ENCODE measurements around the gene SPAG16.
"Not testable (repeated sequence)": the region's sequence is repeated elsewhere in the genome, so short reads cannot be mapped to it uniquely, and the experiment has no call there.

The SPAG16 gene

DNA sequence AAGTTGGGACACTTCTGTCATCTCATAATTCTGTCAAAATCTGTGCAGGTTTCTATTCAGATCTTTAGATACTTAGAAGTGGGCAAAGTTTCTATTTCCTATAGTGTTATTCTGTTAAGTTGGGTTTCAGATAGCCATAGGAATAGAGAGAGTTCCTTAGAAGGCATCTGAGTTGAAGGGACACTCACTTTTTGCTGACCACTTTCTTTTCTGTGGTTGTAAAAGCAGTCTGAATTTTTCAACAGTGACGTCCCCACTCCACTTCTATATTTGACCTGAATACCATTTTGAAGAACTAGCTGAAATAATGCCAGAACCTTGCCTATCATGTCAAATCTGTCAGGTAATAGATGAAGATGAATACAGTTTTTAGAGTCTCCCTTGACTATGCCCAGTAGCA, 267.3 kb downstream of the SPAG16 start:
- DNase-seq (ENCODE audit: low read depth): no peak

GRCh38 chr2:213559053-213559452, 274.8 kb downstream of the SPAG16 start:
- DNase-seq (ENCODE audit: low read depth): no peak

GRCh38 chr2:213561759-213562158, 277.5 kb downstream of the SPAG16 start:
- DNase-seq (ENCODE audit: low read depth): no peak

GRCh38 chr2:213562539-213563180, 278.4 kb downstream of the SPAG16 start:
- DNase-seq (ENCODE audit: low read depth): no peak

DNA sequence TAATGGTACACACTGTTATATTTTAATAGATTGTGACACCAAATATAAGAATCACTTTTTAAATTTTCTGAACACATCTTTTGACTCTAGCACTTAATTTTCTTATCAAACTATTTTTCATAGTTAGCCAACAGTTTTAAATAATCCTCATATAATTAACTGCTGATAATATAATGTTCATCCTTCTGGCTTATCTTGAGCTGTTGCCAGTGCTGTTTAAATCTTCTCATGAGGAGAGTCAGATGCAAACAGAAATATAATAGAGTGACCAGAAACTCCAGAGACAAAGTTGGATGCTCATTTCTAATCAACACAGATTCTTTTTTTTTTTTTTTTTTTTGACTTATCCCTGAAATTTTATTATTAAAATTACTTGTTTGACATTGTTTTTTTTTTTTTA, 282.6 kb downstream of the SPAG16 start:
- DNase-seq (ENCODE audit: low read depth): no peak

- DNase-seq (ENCODE audit: low read depth): no peak
Measured at GRCh38 chr2:213609570-213610170, 325.4 kb downstream of the SPAG16 start.

DNA sequence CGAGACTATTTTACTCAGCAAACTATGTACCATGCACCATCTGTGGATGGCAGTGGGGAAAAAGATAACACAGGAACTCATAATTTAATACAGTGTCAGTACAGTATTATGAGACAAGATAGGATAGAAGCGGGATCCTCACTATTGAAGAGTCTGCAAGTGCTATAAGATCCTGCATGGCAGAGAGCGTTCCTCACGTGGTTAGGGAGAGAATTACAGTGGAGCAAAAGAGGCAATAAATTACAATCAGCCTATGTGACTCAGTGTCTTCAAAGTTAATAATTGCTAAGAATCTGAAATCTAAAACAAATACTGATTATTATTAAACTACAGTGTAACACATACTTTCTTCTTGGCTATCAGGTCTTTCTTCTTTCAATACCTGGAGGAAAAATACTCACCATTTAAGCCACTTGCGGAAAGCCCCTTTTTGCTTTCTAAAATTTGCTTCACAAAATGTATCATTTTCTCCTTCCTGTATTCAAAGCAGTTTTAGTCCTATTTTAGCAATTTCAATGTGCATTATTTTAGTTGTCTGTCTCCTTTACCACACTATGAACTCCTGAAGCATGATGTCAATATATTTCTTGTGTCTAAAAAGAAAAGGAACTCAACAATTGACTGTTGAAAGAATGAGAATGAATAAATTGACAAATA, 342.9 kb downstream of the SPAG16 start:
- no peak for DNase-seq (ENCODE audit: low read depth)

DNA sequence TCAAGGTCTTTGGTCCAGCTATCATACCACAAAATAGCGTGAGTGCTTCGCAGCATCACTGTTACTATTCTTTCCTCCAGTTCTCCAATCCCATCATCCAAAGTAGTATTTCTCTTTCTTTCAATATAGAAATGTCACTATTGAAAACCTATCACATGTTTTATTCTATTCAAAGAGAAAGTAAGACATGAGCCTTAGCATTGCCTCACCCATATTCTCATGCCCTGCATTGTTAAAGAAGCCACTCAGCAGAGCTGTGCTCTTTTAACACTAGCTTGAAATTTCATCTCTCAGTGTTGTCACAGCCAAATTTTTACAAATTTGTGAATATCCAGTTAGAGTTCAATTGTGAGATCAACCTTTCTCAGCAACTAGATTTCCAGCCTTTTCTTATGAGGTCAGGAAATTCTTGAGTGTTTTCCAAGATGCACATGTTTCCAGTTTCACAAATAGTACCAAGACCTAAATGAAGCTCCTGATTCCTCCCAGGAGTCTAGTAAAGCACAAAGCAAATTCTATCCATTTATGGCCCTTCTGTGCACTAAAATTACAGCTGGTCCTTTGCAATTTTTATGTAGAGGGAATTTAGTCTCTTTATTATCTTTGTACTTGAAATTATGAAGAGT, 343.7 kb downstream of the SPAG16 start:
- DNase-seq (ENCODE audit: low read depth): no peak

- no peak for DNase-seq (ENCODE audit: low read depth)
Measured at GRCh38 chr2:213640738-213641425, 356.6 kb downstream of the SPAG16 start.

DNA sequence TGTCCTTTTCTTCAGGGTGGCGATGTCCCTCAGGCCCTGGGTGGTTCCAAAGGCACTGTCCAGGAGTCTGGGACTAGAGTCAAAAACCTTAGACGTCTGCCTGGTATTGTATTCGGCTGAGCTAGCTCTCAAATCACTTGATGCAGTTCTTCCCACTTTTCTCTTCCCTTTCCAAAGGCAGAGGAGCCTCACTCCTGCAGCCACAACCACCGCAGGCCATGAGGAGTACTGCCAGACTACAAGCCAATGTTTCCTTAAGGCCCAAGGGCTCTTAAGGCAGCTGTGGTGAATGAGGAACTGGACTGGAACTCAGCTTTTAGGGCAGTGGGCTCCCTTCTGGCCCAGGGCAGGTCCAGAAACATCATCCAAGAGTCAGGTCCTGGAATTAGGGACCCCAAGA, 360.7 kb downstream of the SPAG16 start:
- no peak for DNase-seq (ENCODE audit: low read depth)

- DNase-seq (ENCODE audit: low read depth): no peak
Measured at GRCh38 chr2:213649176-213649575, 364.9 kb downstream of the SPAG16 start.

GRCh38 chr2:213664817-213665216, 380.6 kb downstream of the SPAG16 start:
- DNase-seq (ENCODE audit: low read depth): no peak

DNA sequence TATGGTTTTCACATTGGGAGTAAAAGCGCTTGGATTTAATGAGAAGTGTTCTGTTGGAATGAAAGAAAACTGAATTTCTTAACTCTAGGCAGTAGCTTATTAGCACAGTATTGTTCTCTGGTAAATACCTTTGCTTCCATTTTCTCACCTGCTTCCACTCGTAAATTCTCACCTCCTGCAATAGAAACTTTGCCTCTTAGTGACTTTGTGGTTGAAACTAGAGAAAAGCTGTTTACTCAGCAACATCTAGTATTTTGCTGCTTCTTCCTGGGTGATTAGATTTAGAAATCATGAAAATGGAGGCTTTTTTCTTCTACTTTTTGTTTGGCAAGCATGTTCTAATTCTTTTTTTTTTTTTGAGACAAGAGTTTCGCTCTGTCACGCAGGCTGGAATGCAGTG, 385.4 kb downstream of the SPAG16 start:
- DNase-seq (ENCODE audit: low read depth): no peak

DNA sequence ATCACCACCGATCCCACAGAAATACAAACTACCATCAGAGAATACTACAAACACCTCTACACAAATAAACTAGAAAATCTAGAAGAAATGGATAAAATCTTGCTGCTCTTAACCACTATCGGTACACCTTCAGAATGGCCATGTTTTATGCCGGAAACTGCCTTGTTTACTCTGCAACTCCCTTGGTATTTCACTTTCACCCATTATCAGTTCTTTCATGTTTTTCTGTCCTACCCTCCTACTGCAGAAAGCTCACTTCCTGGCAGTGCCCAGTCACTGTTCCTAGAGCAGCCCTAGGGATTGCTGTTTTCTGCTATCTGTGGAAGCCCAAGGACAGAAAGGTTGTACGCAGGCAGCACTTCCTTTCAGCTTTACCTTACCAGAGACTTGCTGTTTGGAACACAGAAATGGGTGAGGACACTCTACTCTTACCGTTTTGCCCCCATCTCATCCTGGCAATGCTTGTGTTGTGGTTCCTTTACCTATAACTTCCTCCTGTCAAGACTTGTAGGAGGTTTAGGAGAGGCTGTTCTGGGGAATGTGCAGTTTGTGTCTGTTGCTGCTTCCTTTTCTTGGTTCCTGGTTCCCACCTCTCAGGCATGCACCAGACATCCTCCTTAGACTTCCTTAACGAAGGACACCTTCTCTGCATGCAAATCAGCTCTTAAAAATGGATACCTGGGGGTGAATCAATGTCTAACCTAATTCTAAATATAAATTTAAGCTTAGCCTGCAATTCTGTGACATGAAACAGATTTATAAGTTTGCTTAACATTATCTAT, 394.4 kb downstream of the SPAG16 start:
- DNase-seq (ENCODE audit: low read depth): no peak

DNA sequence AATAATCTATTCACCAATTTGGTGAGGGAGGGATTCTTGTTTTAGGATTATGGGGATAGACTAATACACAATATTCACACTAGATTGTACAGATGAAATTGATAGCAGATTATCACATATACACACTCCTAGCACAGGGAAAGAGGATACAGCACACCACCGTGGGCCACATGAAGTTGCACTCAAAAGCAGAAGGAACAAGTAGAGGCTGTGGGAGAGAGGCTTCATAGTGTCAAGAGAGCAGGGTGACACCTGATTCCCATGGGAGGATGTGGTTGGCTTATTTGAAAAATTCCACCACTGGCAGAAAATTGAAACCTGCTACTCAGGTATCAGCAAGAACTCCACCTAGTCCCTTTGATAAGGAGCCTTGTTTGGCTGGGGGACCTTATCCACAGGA, 395.6 kb downstream of the SPAG16 start:
- DNase-seq (ENCODE audit: low read depth): no peak

- no peak for DNase-seq (ENCODE audit: low read depth)
Measured at GRCh38 chr2:213682276-213682675, 398.0 kb downstream of the SPAG16 start.

- DNase-seq (ENCODE audit: low read depth): no peak
Measured at GRCh38 chr2:213688133-213688532, 403.9 kb downstream of the SPAG16 start.

DNA sequence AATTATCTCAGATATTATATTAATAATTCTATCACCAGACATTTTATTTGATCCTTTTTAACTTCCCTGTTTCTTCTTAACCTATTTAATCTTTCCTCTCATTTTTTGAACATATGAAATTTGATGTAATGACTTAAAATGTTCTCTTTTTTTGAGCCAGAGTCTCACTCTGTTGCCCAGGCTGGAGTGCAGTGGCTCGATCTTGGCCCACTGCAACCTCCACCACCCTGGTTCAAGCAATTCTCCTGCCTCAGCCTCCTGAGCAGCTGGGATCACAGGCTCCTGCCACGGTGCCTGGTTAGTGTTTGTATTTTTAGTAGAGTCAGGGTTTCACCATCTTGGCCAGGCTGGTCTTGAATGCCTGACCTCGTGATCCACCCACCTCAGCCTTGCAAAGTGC, 404.6 kb downstream of the SPAG16 start:
- not testable (repeated sequence) for DNase-seq (ENCODE audit: low read depth)

- DNase-seq (ENCODE audit: low read depth): no peak
Measured at GRCh38 chr2:213689585-213689984, 405.3 kb downstream of the SPAG16 start.

GRCh38 chr2:213691351-213691750, 407.1 kb downstream of the SPAG16 start:
- DNase-seq (ENCODE audit: low read depth): no peak

GRCh38 chr2:213696442-213696841, 412.2 kb downstream of the SPAG16 start:
- no peak for DNase-seq (ENCODE audit: low read depth)

- not testable (repeated sequence) for DNase-seq (ENCODE audit: low read depth)
Measured at GRCh38 chr2:213701365-213701764, 417.1 kb downstream of the SPAG16 start.

Measured in activated T-helper 1 cell treated with Interleukin-2 at 50 U/mL for 16 hours (primary cell).